ENCODE measurements around the gene PYGO1.

DNA sequence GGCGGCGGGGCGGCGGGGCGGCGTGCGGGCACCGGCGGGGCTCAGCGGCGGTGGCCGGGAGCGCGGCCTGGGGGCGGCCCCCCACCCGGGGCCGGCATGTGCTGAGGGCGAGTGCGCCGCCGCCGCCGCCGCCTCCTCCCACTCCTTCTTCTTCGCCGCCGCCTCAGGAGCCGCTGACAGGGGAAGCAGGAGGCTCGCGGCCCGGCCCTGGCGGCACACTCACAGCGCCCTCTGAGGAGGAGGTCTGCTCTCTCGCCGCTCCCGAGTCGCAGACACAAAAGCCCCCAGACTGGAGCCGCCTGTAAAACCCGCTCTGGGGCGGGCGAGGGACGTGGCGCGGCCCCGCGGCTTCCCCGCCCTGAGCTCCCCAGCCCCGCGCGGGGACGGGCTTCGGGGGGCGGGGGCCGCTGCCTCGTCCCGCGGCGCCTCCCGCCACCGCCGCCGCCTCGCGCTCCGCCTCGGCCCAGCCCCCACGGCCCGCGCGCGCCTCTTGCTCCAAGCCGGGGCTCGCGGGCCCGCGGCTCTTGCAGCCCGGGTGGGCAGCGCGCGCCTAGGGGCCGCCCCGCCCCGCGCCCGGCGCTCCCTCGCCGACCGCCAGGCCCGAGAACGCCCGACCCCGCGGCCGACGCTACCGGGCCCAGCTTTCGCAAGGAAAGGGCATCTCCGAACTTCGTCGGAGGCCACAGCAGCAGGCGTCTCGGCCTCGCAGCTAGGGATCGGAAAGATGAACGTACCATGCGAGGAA lies at the start of gene PYGO1:
- TF ChIP-seq POLR2A (IDR thresholded peaks at IDR 0.05; ENCODE audit: low read length) (no peak), GATA1 (IDR thresholded peaks at IDR 0.05; ENCODE audit: low read depth, low read length) (no peak)

All from erythroblast (primary cell).